ENCODE results near the gene NCKIPSD.

DNA sequence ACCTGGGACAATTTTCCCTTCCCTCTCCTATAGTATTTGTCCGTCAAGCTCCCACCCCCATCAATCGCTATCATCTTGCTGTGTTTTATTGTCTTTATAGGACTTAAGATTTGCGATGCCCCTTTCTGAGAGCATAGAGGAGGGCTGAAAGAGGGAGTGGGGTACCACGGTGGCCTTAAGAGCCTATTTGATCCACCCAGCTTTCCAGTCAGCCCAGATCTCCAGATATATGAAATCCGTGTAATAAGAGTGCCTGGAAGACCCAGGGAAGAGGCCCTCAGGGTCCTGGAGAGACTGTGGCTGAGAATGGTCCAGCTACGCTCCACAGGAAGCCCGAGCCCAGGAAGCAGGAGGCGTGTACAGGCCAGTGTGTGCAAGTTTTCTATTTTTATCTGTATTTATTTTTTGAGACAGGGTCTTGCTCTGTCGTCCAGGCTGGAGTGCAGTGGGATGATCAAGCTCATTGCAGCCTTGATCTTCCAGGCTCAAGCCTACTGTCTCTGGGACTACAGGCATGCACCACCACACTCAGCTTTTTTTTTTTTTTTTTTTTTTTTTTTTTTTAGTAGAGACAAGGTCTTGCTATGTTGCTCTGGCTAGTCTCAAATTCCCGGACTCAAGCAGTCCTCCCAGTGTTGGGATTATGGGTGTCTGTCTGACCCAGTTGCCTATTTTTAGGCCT is 964 bp upstream of the NCKIPSD start:
- TF ChIP-seq, protein P1, sequence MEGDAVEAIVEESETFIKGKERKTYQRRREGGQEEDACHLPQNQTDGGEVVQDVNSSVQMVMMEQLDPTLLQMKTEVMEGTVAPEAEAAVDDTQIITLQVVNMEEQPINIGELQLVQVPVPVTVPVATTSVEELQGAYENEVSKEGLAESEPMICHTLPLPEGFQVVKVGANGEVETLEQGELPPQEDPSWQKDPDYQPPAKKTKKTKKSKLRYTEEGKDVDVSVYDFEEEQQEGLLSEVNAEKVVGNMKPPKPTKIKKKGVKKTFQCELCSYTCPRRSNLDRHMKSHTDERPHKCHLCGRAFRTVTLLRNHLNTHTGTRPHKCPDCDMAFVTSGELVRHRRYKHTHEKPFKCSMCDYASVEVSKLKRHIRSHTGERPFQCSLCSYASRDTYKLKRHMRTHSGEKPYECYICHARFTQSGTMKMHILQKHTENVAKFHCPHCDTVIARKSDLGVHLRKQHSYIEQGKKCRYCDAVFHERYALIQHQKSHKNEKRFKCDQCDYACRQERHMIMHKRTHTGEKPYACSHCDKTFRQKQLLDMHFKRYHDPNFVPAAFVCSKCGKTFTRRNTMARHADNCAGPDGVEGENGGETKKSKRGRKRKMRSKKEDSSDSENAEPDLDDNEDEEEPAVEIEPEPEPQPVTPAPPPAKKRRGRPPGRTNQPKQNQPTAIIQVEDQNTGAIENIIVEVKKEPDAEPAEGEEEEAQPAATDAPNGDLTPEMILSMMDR (IDR thresholded peaks at IDR 0.05; ENCODE audit: borderline replicate concordance, extremely low read depth, low read length, poor library complexity, severe bottlenecking), result no peak
- no peak for TF ChIP-seq EZH2 (IDR thresholded peaks at IDR 0.05; ENCODE audit: borderline replicate concordance, low read depth, low read length, severe bottlenecking)
